Measurements from ENCODE around the gene KBTBD12. TPM values are rescaled to one million over a fixed set of nuclear protein-coding genes. Genes with fewer than 3 reads are reported as not detected.

KBTBD12 gene
- total RNA-seq, 1 experiment from 2014 or later, result not detected

- BruUV-seq (replicated peaks), result no TSS peak
- no peak overlapping the region for H3K27ac Mint-ChIP-seq (ENCODE audit: low read depth, unreplicated experiment)
- no peaks in the 10 kb centered on the region for H3K36me3 Mint-ChIP-seq (ENCODE audit: insufficient read depth, unreplicated experiment)
- no peak for DNase-seq (ENCODE audit: unreplicated experiment)
- no peak overlapping the region for H3K4me3 Mint-ChIP-seq (ENCODE audit: unreplicated experiment)
- intact Hi-C loops (cut with micrococcal nuclease), result no loop called here
- CTCF ChIA-PET, result interaction anchor here (0.6 kb wide), 1 partner anchor 238 kb away, joined by 3 read pairs; no protein-coding TSS in a partner anchor
- no peaks in the 10 kb centered on the region for H3K4me1 Mint-ChIP-seq (ENCODE audit: insufficient read depth, unreplicated experiment)
- POLR2A ChIA-PET, result interaction anchor here (1.7 kb wide), 1 partner anchor 9 kb away, joined by 4 read pairs; no protein-coding TSS in a partner anchor
- peaks cover 18% of the 10 kb centered on the region for H3K9me3 Mint-ChIP-seq (ENCODE audit: unreplicated experiment)
- H3K27me3 Mint-ChIP-seq (ENCODE audit: insufficient read depth, unreplicated experiment), result peaks cover 20% of the 10 kb centered on the region
- TF ChIP-seq CTCF (IDR thresholded peaks at IDR 0.05; ENCODE audit: unreplicated experiment), result no peak
These were observed 23.8 kb downstream of the KBTBD12 start for GRCh38 chr3:127938800-127939199.

- no peak for TF ChIP-seq CTCF (IDR thresholded peaks at IDR 0.05; ENCODE audit: unreplicated experiment)
- CTCF ChIA-PET, result no interaction called here
These were observed 25.1 kb downstream of the KBTBD12 start for GRCh38 chr3:127940116-127940515.

GRCh38 chr3:127942613-127943012 lies 27.6 kb downstream of the KBTBD12 start:
- POLR2A ChIA-PET, result no interaction called here
- no TSS peak for BruUV-seq (replicated peaks)
- intact Hi-C loops (cut with micrococcal nuclease), result no loop called here
- Mint-ChIP-seq H3K4me1 (ENCODE audit: insufficient read depth, unreplicated experiment) (no peaks in the 10 kb centered on the region), H3K27ac (ENCODE audit: low read depth, unreplicated experiment) (no peak overlapping the region), H3K9me3 (ENCODE audit: unreplicated experiment) (peaks cover 10% of the 10 kb centered on the region), H3K36me3 (ENCODE audit: insufficient read depth, unreplicated experiment) (no peaks in the 10 kb centered on the region), H3K4me3 (ENCODE audit: unreplicated experiment) (no peak overlapping the region), H3K27me3 (ENCODE audit: insufficient read depth, unreplicated experiment) (no peaks in the 10 kb centered on the region)
- DNase-seq (ENCODE audit: unreplicated experiment), result no peak
- CTCF ChIA-PET, result no interaction called here
- no peak for TF ChIP-seq CTCF (IDR thresholded peaks at IDR 0.05; ENCODE audit: unreplicated experiment)

More at GRCh38 chr3:127940116-127940515, 25.1 kb downstream of the KBTBD12 start:
- Mint-ChIP-seq H3K36me3 (ENCODE audit: insufficient read depth, unreplicated experiment) (no peaks in the 10 kb centered on the region), H3K27ac (ENCODE audit: low read depth, unreplicated experiment) (no peak overlapping the region), H3K4me1 (ENCODE audit: insufficient read depth, unreplicated experiment) (no peaks in the 10 kb centered on the region), H3K9me3 (ENCODE audit: unreplicated experiment) (peaks cover 18% of the 10 kb centered on the region), H3K4me3 (ENCODE audit: unreplicated experiment) (no peak overlapping the region), H3K27me3 (ENCODE audit: insufficient read depth, unreplicated experiment) (peaks cover 7% of the 10 kb centered on the region)
- DNase-seq (ENCODE audit: unreplicated experiment), result no peak
- no TSS peak for BruUV-seq (replicated peaks)
- intact Hi-C loops (cut with micrococcal nuclease), result no loop called here
- POLR2A ChIA-PET, result interaction anchor here (1.7 kb wide), 1 partner anchor 10 kb away, joined by 4 read pairs; no protein-coding TSS in a partner anchor

GRCh38 chr3:127948211-127948610 lies 33.2 kb downstream of the KBTBD12 start:
- no peak overlapping the region for H3K27ac Mint-ChIP-seq (ENCODE audit: low read depth, unreplicated experiment)
- DNase-seq (ENCODE audit: unreplicated experiment), result no peak
- no peaks in the 10 kb centered on the region for H3K36me3 Mint-ChIP-seq (ENCODE audit: insufficient read depth, unreplicated experiment)
- no peaks in the 10 kb centered on the region for H3K9me3 Mint-ChIP-seq (ENCODE audit: unreplicated experiment)
- no TSS peak for BruUV-seq (replicated peaks)
- H3K27me3 Mint-ChIP-seq (ENCODE audit: insufficient read depth, unreplicated experiment), result no peaks in the 10 kb centered on the region
- no peaks in the 10 kb centered on the region for H3K4me1 Mint-ChIP-seq (ENCODE audit: insufficient read depth, unreplicated experiment)
- H3K4me3 Mint-ChIP-seq (ENCODE audit: unreplicated experiment), result no peak overlapping the region
- CTCF ChIA-PET, result interaction anchor here (0.8 to 1.0 kb wide), 4 partner anchors 12 to 296 kb away, joined by 3 to 4 read pairs (median 4); no protein-coding TSS in a partner anchor
- POLR2A ChIA-PET, result no interaction called here
- no peak for TF ChIP-seq CTCF (IDR thresholded peaks at IDR 0.05; ENCODE audit: unreplicated experiment)
- intact Hi-C loops (cut with micrococcal nuclease), result no loop called here
